ENCODE measurements around the gene STK11.

Gene STK11

GRCh38 chr19:1273263-1274041, 67.9 kb downstream of the STK11 start:
- no peak for DNase-seq (ENCODE audit: low spot score)

GRCh38 chr19:1274081-1274851, 68.7 kb downstream of the STK11 start:
- DNase-seq (ENCODE audit: low spot score) = no peak

- no peak for DNase-seq (ENCODE audit: low spot score)
Measured at GRCh38 chr19:1274852-1275259, 69.3 kb downstream of the STK11 start.

- DNase-seq (ENCODE audit: low spot score) = peak; percentile 95
Measured at GRCh38 chr19:1275260-1275975, 69.8 kb downstream of the STK11 start, which contains the start of gene FAM174C. Gene FAM174C (plus strand): TSS chr19:1275530. CDS start chr19:1275550, 20 bp downstream.

- DNase-seq (ENCODE audit: low spot score) = no peak
Measured at GRCh38 chr19:1275976-1276627, 70.5 kb downstream of the STK11 start.

- DNase-seq (ENCODE audit: low spot score) = no peak
Measured at GRCh38 chr19:1276628-1277022, 71.0 kb downstream of the STK11 start.

GRCh38 chr19:1277061-1277460, 71.5 kb downstream of the STK11 start:
- DNase-seq (ENCODE audit: low spot score) = no peak
